HFF-Myc (cell line): ENCODE data around the gene IBTK.

Experiments
- DNase-seq: peaks from one replicate; pipeline ENCODE4 v3.0.0-alpha.2; 2011; ENCODE audit warnings: low read depth; ENCODE audit errors: extremely low read depth
- H3K4me3 ChIP-seq: replicated peaks from 2 replicates; pipeline ENCODE4 v1.5.1; 2011; ENCODE audit warnings: low read depth, mild to moderate bottlenecking, control low read depth, low read length
- CTCF ChIP-seq: IDR thresholded peaks from 2 replicates; pipeline ENCODE4 v1.5.1; 2012; ENCODE audit warnings: mild to moderate bottlenecking, low read depth, low read length, control low read depth; ENCODE audit errors: missing control alignments

Gene IBTK

GRCh38 chr6:82220167-82220566 is 27.4 kb downstream of the IBTK start:
- TF ChIP-seq CTCF = no peak
- DNase-seq = no peak
- no peak overlapping the region for H3K4me3 ChIP-seq

- DNase-seq = no peak
Observed at GRCh38 chr6:82217018-82217586, 30.4 kb downstream of the IBTK start.

GRCh38 chr6:82216549-82216948 is 31.0 kb downstream of the IBTK start:
- DNase-seq = no peak
- TF ChIP-seq CTCF = no peak
- H3K4me3 ChIP-seq = no peak overlapping the region

More at GRCh38 chr6:82217018-82217586, 30.4 kb downstream of the IBTK start:
- no peak overlapping the region for H3K4me3 ChIP-seq
- no peak for TF ChIP-seq CTCF

- no peak for TF ChIP-seq CTCF
- H3K4me3 ChIP-seq = no peak overlapping the region
- DNase-seq = no peak
Observed at GRCh38 chr6:82211326-82211725, 36.2 kb downstream of the IBTK start.

GRCh38 chr6:82208913-82209312 is 38.6 kb downstream of the IBTK start:
- DNase-seq = no peak
- no peak overlapping the region for H3K4me3 ChIP-seq
- TF ChIP-seq CTCF = no peak

GRCh38 chr6:82205930-82206392 is 41.6 kb downstream of the IBTK start:
- no peak overlapping the region for H3K4me3 ChIP-seq
- DNase-seq = no peak
- no peak for TF ChIP-seq CTCF

GRCh38 chr6:82204020-82204419 is 43.5 kb downstream of the IBTK start:
- DNase-seq = no peak
- H3K4me3 ChIP-seq = no peak overlapping the region
- no peak for TF ChIP-seq CTCF
